Umbilical cord (tissue), 2 donors: Measurements from ENCODE around the gene DTNA. TPM values are rescaled to one million over a fixed set of nuclear protein-coding genes. Genes with fewer than 3 reads are reported as not detected.
A peak's percentile ranks its signal among the peaks of the same experiment; 100 is the strongest.

Experiments
- DNase-seq: peaks from one replicate; pipeline ENCODE4 v3.0.0-alpha.2; 2015; ENCODE audit warnings: low spot score
- total RNA-seq: library from RNA; depleted of rRNA; stranded (reverse); fragments of >200 nt; gene quantifications from one replicate; pipeline ENCODE4 v1.2.3, GENCODE V29; 2014; ENCODE audit warnings: low replicate concordance; ENCODE audit not compliant: insufficient read depth

DTNA gene
- total RNA-seq, 1 donor from 2014 or later = 82.8 TPM

DNA sequence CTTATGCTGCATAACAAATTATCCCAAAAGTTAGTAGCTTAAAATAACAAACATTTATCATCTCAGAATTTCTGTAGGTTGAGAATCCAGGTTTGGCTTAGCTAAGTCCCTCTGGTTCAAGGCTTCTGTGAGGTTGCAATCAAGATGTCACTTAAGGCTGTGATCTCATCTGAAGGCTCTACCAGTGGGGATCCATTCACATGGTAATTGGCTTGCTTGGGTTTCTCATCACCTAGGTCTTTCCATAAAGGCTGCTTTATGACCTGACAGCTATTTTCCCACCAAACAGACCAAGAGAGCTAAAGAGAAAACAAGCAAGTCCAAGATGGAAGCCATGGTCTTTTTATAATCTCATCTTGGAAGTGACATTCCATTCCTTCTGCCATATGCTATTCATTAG, 137.3 kb downstream of the DTNA start:
- DNase-seq = no peak

- no peak for DNase-seq
These were observed 138.1 kb downstream of the DTNA start for GRCh38 chr18:34848156-34848555.

DNA sequence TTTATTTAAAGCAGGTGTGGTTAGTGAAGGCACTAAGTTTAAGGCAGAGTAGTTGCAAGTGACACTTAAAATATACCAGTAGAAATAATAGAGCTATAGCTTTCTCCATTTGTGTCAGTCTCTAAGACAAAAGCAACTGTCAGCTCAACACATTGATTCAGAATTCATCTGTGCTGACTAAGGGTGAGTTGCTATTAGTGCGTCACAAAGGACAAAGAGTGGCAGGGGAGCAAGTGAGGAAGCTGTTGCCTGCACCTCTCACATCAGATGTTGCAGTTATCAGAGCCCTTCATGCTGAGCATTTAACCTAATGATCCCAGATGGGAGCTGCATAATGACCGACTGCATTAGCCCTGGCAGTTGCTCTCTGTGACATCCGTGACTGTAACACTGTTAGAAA, 138.6 kb downstream of the DTNA start:
- DNase-seq = no peak

DNA sequence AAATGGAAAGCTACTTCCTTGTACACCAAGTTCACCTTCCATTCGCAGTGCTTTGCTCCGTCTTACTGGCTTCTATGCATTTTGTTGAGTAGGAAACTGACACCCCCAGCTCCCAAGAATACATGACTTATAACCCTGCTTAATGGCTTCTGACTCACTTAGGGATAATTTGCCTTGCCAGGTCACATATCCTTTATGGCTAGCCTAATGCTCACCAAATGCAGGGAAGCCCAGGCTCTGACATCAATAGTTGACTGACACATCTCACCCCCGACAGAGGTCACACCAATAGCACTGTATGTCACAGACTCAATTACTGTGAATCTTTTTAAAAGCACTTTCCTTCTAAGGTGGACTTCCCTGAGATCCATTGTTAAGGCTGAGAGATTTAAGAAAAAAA, 147.2 kb downstream of the DTNA start:
- DNase-seq = no peak

DNA sequence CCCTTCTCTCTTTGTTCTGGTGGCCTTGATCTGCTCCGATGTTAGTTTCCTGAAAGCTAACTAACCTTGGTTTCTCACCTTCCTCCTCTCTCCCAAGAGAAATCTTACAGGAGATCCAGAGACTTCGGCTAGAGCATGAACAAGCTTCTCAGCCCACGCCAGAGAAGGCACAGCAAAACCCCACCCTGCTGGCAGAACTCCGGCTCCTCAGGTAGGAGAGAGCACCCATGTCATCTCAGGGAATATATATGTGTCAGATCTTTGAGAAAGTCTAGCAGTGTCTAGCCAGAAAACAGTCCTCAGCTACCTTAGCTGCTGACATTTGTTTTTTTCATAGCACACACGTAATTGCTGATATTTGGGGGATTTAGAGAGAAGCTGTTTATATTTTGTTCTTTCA, 148.1 kb downstream of the DTNA start:
- no peak for DNase-seq

GRCh38 chr18:34859496-34859895, 149.4 kb downstream of the DTNA start:
- no peak for DNase-seq

DNA sequence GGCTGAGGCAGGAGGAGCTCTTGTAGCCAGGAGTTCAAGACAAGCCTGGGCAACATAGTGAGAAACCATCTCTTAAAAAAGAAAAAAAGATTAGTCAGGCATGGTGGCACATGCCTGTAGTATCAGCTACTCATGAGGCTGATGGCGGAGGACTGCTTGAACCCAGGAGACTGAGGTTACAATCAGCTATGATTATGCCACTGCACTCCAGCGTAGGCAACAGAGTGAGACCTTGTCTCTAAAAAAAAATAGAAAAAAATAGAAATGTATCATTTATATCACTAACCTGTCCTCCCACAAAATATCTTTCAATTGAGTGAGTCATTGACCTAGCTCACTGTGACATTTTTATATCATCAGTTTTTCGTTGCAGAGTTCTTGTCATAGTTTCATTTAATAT, 152.5 kb downstream of the DTNA start:
- DNase-seq = no peak

- no peak for DNase-seq
These were observed 153.6 kb downstream of the DTNA start for GRCh38 chr18:34863702-34864101.

GRCh38 chr18:34864836-34865497, 154.9 kb downstream of the DTNA start:
- no peak for DNase-seq

DNA sequence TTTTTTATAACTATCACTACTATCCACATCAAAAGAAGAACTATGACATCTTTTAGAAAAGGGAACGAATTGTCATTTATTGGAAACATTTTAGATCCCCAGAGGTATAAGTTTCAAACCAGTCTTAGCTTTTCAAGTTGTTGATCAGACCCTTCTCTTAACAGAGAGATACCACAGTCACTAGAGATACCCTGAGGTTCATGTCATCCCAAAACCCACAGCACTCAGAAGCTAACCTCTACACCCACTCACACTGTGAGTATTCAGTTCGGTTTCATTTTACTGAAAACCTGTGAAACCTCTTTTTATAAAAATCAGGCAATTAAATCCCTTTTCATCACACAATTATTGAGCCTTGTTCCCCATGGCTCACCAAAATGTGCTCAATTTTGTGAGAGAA, 156.2 kb downstream of the DTNA start:
- no peak for DNase-seq

- no peak for DNase-seq
These were observed 156.6 kb downstream of the DTNA start for GRCh38 chr18:34866739-34867138.

DNA sequence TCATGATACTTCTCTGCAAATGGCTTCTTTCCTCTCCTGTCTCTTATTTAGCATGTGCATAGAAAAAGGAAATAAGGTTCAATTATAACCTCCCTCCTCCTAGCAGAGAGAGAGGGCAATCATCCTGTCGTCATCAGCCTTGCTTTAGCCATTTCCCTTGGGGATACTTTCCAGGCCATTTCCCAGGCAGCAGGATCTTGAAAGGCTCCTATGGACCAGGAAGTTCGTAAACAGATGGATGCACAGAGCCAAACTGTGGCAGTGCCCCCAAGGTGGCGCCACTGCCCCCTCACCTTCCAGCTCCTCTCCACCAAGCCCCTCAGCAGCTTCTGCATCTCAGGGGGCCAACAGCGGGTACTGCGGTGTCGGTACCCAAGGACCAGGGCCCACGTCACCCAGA, 157.4 kb downstream of the DTNA start:
- DNase-seq = no peak

DNA sequence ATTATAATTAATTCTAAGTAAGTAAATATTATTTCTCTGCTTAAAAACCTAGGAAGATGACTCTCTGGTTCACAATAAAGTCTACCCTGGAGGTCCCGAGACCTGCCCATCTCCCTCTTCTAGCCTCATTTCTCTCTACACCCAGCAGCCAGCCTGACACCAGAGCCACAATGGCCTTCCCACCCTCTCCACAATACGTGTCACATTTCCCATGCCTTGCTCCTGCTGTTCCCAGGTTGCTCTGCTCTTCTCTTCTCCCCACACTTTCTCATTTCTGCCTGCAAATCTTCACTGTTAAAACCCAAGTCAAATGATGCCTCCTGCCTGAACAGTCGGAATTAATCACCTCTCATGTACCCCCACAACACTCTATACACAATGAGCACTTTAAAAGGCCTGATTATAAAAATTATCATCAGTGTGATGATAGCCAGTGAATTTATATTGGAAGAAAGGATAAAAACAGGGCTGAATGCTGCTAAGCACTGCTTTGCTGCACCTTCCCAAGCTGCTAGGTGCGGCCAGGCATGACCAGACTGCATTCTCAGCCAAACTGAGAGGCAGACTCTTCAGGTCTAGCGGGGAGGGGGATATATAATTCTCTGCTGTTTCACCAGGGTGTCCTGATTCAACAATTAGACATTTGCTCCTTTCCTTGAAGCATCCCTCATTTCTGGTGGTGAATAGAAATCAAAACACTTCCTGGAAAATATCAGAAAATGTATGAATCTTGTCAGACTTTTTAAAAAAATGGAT, 160.6 kb downstream of the DTNA start:
- no peak for DNase-seq

- DNase-seq = no peak
These were observed 161.3 kb downstream of the DTNA start for GRCh38 chr18:34871435-34871834.

DNA sequence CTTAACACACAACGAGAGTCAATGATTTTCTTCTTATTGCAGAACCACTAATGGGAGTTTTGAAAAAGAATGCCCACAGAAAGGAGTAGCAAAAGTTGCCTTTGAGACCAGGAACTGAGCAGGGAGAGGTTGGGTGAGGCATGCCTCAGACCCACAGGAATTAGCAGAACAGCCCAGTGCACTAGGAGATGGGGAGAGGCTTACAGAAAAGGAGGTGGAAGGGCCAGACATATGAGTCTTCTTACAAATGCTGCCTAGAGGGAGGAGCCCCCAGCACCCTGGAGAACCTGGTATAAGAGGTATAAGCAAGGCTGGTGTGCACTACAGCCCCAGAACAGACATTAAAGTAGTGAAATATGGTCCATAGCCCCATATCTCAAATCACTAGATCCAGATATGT, 162.0 kb downstream of the DTNA start:
- DNase-seq = no peak

GRCh38 chr18:34873986-34874580, 164.0 kb downstream of the DTNA start:
- no peak for DNase-seq

- DNase-seq = no peak
These were observed 165.1 kb downstream of the DTNA start for GRCh38 chr18:34875150-34875549.

GRCh38 chr18:34880403-34880802, 170.3 kb downstream of the DTNA start:
- DNase-seq = no peak

DNA sequence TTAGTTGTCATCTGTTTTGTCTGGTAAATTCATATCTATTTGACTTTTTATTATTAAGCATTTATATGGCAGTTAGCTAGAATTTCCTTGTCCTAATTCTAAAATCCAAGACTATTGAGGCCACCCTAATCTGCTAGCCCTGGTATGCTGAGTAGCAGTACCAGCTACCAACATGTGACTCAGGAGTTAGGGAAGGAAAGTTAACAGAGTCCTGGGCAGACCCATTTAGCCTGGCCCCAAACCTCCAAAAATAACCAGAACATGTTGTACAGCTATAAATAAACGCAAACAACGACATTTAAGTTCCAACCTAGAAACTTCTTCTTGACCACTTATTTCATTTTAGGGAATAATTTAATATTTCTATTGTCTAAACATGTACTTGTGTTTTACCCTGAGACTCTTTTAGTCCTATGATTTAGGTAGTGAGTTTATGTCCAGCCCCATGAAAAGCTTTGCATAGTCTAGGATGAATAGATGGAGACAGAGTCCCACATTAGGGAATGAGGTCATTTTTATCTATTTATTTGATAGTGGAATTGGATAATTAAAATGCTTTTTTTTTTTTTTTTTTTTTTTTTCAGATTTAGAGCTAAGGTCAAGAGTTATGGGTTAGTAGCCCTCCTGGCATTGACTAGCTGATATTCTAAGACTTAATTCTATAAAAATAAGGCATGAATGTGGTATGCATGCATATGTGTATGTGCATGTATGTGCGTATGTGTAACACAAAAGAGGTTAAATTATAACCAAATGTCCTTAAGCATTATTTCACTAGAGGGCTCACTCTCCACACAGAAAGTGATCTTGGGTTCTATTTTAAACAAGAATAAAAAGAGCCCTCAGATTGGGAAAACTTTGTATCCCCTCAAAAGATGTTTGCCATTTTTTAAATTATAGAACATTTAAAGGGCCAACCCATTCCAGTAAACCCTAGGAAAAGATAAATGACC, 171.1 kb downstream of the DTNA start:
- peak; percentile 39 for DNase-seq

DNA sequence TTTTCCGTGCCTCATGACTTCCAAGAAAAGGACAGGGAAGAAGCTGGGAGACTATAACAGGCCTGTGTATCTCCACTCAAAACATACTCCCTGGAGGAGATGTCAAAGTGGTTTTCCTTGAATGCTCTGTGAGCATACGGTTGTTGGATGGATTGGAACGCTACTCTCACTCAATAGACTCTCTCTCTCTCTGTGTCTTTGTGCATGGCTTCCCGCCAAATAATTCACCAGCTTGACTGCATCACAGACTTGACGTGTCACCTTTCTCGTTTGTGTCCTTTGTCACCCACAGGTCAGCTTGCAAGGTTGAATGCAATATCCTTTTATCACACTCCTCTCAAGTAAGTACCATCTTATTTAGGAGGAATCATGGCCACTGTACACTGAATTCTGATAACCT, 174.3 kb downstream of the DTNA start:
- DNase-seq = no peak

DNA sequence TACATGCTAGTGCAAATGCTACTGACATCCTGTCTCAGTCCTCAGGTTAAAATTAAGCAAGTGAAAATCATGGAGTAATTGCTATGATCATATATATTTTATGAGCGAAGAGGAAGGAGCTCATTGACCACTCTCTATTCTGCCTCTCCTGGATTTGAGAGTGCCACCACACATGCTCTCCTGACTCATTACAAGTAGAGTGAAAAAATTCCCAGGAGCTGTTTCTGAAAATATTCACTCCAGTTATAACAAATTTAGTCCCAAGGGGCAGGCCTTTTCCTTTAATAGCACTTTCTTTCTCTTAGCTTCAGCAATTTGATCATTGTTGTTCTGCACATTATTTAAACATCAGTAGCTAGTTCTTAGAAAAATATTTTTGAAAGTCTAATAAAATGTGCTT, 176.1 kb downstream of the DTNA start:
- DNase-seq = no peak
